Spinal cord (tissue), 10 donors: ENCODE data around the gene DGCR8. TPM values are rescaled to one million over a fixed set of nuclear protein-coding genes. Genes with fewer than 3 reads are reported as not detected.

Experiments
- DNase-seq, 6 donors: peaks; one replicate each; pipeline versions ENCODE4 v3.0.0 to v3.0.0-alpha.2; 2013 to 2015; ENCODE audit warnings: low spot score in 6 of 6, low read depth in 4 of 6
- H3K27ac ChIP-seq: one replicate; pipeline ENCODE4 v1.5.1; 2013; ENCODE audit warnings: low read depth, low read length, control low read depth
- H3K27me3 ChIP-seq: one replicate; pipeline ENCODE4 v1.6.1; 2013; ENCODE audit warnings: low read length; ENCODE audit not compliant: control insufficient read depth, insufficient read depth
- H3K36me3 ChIP-seq: one replicate; pipeline ENCODE4 v1.6.1; 2013; ENCODE audit warnings: low read length; ENCODE audit not compliant: control insufficient read depth, insufficient read depth
- H3K4me1 ChIP-seq: one replicate; pipeline ENCODE4 v1.6.1; 2013; ENCODE audit warnings: low read length; ENCODE audit not compliant: control insufficient read depth, insufficient read depth
- H3K4me3 ChIP-seq: one replicate; pipeline ENCODE4 v1.5.1; 2013; ENCODE audit warnings: low read depth, low read length, control low read depth
- H3K9me3 ChIP-seq: one replicate; pipeline ENCODE4 v1.6.1; 2013; ENCODE audit warnings: low read length; ENCODE audit not compliant: control insufficient read depth, insufficient read depth
- WGBS: methylation state at CpG from one replicate; pipeline ENCODE4 v1.1.5; 2013; ENCODE audit warnings: missing lambda C conversion rate; ENCODE audit not compliant: insufficient coverage; 5-methylcytosine and 5-hydroxymethylcytosine counted together
- polyA plus RNA-seq, 2 donors: library from polyadenylated mRNA; unstranded; fragments of 120-200 nt; gene quantifications; one replicate each; pipeline ENCODE4 v1.2.1, GENCODE V29; 2013; ENCODE audit not compliant: insufficient read length in 2 of 2
- total RNA-seq, 2 donors: library from RNA; depleted of rRNA in 1 of 2; stranded (reverse); fragments of 120-200 nt in 1 of 2; fragments of >200 nt in 1 of 2; gene quantifications; one replicate each; pipeline versions ENCODE4 v1.2.3 to v1.2.4, GENCODE V29; 2013 to 2014
- donor health status: healthy.

Gene DGCR8
- total and polyA plus RNA-seq, 4 donors: 20.7 to 58.7 (median 39.0) TPM

DNA sequence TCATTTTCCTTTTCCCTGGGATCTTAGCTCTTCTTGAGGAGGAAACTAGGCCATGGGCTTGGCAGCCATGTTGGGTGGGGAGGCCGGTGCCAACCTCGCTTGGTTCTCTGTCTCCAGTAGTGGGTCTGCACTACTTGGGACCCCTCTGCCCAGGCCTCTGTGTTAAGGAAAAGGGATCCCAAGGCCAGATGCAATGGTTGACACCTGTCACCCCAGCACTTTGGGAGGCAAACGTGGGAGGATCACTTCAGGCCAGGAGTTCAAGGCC, 49.6 kb downstream of the DGCR8 start:
- no peak overlapping the region for H3K27ac ChIP-seq
- no peaks in the 10 kb centered on the region for H3K27me3 ChIP-seq
- no peaks in the 10 kb centered on the region for H3K9me3 ChIP-seq
- 80% methylated on average over 1 of the region's 3 CpGs for WGBS
- H3K36me3 ChIP-seq: peaks cover 52% of the 10 kb centered on the region
- peaks cover 38% of the 10 kb centered on the region for H3K4me1 ChIP-seq
- DNase-seq: no peak
- H3K4me3 ChIP-seq: no peak overlapping the region

DNA sequence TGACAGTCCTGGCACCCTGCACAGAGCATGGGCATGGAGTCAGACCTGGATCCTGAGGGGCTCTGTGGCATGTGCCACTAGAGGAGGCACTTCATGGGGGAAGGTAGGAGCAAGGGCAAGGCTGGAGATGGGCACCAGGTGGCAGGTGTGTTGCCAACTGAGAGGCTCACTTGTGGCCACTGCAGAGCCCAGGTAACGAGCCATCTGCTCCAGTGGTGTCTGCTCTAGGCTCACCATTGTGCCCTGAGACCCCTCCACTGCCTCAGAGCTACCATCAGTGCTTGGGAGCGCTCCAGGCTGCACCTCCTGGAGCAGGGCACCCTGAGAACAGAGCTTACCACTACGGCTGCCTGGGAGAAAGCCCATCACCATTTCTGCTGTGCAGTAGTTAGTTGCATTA, 50.3 kb downstream of the DGCR8 start:
- Histone ChIP-seq H3K36me3 (peaks cover 48% of the 10 kb centered on the region), H3K4me1 (peaks cover 42% of the 10 kb centered on the region), H3K27ac (peak overlapping the region; percentile 67), H3K4me3 (no peak overlapping the region), H3K9me3 (no peaks in the 10 kb centered on the region), H3K27me3 (no peaks in the 10 kb centered on the region)
- DNase-seq: peak in 2 of 6 donors; percentile 22 to 56
- WGBS: 84% methylated on average over 3 of the region's 3 CpGs

DNA sequence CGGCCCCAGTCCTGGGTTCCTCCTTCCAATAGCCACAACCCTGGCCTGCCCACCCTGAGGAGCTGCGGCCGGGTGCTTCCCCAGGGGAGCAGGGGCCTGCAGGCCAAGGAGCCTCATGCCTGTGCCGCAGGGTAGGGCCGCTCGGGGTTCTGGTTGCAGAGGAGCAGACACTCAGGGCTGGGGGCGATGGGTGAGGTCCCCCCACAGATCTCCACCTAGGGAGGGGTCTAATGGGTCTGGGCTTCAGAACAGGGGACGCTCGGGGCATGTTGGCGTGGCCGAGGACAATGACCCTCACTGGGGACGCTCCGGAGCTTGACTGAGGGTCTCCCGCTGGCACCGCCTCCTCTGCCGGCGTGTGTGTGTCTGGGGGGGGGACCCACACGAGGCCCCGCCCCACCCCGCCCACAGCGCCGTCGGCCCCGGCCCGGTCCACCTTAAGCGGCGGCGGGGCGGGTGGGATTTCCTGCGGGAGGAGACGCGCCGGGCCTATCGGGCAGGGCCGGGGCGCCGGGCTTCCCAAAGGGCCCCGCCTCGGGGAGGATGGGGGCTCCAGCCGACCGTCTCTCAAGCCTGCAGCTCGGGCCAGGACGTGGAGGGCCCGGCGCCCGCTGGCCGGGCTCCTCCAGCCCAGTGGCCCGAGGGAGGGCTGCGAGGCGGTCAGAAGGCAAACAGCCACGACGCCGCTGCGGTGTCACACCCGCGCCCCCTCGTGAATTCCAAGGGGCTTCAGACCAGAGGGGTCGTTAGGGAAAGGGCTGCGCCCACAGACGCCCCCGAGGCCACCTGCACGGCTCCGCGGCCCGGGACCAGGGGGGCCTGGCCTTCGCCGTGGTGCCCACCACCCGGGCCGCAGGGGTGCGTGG, 50.9 kb downstream of the DGCR8 start:
- peak; percentile 43 to 95 (median 76) for DNase-seq
- Histone ChIP-seq H3K27ac (peak overlapping the region; percentile 87), H3K4me3 (peak overlapping the region; percentile 65), H3K4me1 (peaks cover 48% of the 10 kb centered on the region), H3K9me3 (no peaks in the 10 kb centered on the region), H3K27me3 (no peaks in the 10 kb centered on the region), H3K36me3 (peaks cover 48% of the 10 kb centered on the region)
- WGBS: under 1% methylated on average over 64 of the region's 70 CpGs

DNA sequence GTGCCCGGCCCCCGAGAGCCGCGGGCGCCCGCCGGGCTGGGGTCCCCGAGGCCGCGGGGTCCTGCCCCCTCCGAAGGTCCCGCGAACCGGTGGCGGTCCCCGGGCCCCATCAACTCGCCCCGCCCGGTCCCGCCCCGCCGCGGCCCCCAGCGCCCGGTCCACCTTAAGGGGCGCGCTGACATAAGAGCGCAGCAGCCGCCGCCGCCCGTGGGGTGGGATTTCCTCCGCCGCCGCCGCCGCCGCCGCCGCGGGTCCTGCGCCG, 51.5 kb downstream of the DGCR8 start, which contains the start of gene ZDHHC8:
Gene ZDHHC8, plus strand, starts transcription at position 208 of the 262 bp plus-strand sequence. CDS start 144 bp downstream, outside the sequence.
- no peaks in the 10 kb centered on the region for H3K27me3 ChIP-seq
- H3K36me3 ChIP-seq: peaks cover 48% of the 10 kb centered on the region
- H3K4me3 ChIP-seq: peak within 1 kb of the TSS; percentile 65
- peak within 1 kb of the TSS; percentile 87 for H3K27ac ChIP-seq
- peak in 2 of 6 donors; percentile 75 to 76 for DNase-seq
- H3K9me3 ChIP-seq: no peaks in the 10 kb centered on the region
- 0% methylated on average over 43 of the region's 43 CpGs for WGBS
- peaks cover 53% of the 10 kb centered on the region for H3K4me1 ChIP-seq

DNA sequence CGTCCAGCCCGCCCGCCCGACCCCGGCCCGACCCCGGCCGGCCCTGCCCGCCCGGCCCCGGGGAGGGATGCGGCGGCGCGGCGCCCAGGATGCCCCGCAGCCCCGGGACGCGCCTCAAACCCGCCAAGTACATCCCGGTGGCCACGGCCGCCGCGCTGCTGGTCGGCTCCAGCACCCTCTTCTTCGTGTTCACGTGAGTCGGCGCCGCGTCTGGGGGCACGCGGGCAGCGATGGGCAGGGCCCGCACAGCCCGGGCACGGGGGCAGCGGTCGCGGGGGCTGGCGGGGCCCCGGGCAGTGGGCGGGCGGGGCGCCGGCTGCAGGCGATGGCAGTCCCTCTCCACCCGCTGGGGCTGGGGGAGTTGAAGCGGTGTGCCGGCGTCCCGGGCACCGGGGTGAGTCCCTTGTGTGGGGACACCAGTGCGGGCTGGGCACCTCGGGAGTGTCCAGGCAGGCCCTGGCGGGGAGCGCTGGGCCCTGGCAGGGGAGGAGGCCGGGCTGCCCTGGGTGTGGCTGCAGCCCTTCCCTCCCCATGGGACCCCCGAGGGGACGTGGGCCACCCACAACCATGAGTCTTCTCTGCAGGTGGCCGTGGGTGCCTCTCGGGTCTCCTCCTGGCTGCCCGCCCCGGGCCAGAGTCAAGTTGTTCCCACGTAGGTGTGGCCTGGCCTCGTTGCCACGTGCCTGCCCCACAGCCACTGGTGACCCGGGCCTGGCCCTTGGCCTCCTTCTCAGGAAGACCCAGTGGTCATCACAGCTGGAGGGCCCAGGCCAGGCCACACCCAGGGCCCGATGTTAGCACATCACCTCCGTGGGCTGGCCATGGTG, 52.0 kb downstream of the DGCR8 start:
- DNase-seq: peak in 1 of 6 donors; percentile 53
- Histone ChIP-seq H3K27ac (no peak overlapping the region), H3K27me3 (no peaks in the 10 kb centered on the region), H3K4me1 (peaks cover 58% of the 10 kb centered on the region), H3K36me3 (peaks cover 51% of the 10 kb centered on the region), H3K9me3 (no peaks in the 10 kb centered on the region), H3K4me3 (peak overlapping the region; percentile 63)
- under 1% methylated on average over 72 of the region's 72 CpGs for WGBS

DNA sequence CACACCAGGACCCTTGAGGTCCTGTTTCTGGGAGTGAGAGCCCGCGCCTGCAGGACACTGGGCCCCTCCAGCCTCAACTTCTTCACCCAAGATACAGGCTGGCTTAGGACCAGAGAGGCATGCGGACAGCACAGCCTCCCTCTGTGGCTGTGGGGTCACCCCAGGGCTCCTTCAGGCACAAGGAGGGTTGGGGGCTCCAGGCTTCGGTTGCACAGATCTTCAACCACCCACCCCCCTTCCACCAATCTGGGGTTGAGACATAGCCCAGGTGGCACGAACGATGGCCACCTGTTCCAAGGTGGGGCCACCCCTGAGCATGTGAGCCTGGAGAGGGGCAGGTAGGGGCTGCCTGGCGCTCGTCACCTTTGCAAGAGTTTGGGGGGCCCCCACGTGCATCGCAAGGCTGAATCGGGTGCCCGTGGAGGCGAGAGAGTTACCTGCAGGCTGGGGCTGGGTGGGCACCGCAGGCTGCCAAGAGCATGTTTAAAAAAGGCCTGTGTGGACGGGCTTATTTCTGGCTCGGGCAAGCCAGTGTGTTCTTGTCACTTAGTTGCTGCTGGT, 52.7 kb downstream of the DGCR8 start:
- H3K4me3 ChIP-seq: peak overlapping the region; percentile 63
- H3K36me3 ChIP-seq: peaks cover 49% of the 10 kb centered on the region
- 78% methylated on average over 15 of the region's 16 CpGs for WGBS
- no peaks in the 10 kb centered on the region for H3K27me3 ChIP-seq
- peaks cover 65% of the 10 kb centered on the region for H3K4me1 ChIP-seq
- no peak for DNase-seq
- H3K9me3 ChIP-seq: no peaks in the 10 kb centered on the region
- H3K27ac ChIP-seq: no peak overlapping the region

DNA sequence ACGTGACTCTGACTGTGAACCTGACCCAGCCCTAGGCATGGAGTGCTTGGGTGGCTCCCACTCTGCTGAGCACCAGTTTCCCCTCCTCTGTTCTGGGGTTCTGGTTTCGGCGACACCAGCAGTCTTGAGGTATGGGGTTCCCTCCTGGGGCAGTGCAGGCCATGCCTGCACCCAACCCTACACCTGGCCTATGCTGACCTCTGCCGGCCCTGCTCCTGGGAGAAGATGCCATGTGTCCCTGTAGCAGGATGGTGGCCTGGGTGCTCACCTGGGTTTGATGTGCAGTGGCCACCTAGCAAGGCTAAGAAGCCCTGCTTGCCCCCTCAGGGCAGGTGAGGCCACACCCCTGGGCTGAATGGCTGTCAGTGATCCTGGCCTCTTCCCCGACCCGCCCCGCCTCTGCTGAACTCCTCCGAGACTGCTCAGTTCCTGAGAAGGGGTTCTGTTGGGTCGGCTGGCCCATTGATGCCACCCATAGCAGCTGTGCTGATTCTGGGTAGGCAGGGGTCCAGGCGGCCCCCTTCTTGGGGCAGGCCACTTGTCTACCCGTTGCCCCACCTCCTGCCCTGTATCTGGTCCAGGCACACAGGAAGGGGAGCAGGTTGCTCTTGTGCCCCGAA, 54.0 kb downstream of the DGCR8 start:
- H3K4me3 ChIP-seq: no peak overlapping the region
- H3K27me3 ChIP-seq: no peaks in the 10 kb centered on the region
- no peak overlapping the region for H3K27ac ChIP-seq
- H3K9me3 ChIP-seq: no peaks in the 10 kb centered on the region
- DNase-seq: no peak
- peaks cover 51% of the 10 kb centered on the region for H3K36me3 ChIP-seq
- peaks cover 76% of the 10 kb centered on the region for H3K4me1 ChIP-seq
- WGBS: 72% methylated on average over 9 of the region's 12 CpGs

DNA sequence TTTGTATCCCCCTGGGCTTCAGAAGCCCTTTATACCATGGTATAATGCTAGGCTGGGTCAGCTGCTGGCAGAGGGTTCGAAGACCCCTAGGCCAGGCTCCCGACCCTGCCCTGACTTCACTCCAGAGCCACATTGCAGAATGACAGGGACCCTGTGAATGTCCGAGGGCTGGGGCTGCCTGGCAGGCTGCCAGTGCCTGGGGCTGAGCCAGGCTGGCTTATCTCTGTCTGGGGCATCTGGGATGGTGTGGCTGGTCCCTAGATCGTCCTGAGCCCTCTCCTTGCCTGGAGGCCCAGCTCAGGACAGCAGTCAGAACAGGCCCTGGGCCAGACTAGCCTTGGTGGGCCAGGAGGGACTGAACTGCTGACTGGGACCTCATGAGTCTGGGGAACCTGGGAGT, 55.2 kb downstream of the DGCR8 start:
- Histone ChIP-seq H3K4me1 (peaks cover 69% of the 10 kb centered on the region), H3K36me3 (peaks cover 64% of the 10 kb centered on the region), H3K9me3 (no peaks in the 10 kb centered on the region), H3K27ac (no peak overlapping the region), H3K27me3 (no peaks in the 10 kb centered on the region), H3K4me3 (no peak overlapping the region)
- DNase-seq: no peak
- 47% methylated on average over 4 of the region's 4 CpGs for WGBS

DNA sequence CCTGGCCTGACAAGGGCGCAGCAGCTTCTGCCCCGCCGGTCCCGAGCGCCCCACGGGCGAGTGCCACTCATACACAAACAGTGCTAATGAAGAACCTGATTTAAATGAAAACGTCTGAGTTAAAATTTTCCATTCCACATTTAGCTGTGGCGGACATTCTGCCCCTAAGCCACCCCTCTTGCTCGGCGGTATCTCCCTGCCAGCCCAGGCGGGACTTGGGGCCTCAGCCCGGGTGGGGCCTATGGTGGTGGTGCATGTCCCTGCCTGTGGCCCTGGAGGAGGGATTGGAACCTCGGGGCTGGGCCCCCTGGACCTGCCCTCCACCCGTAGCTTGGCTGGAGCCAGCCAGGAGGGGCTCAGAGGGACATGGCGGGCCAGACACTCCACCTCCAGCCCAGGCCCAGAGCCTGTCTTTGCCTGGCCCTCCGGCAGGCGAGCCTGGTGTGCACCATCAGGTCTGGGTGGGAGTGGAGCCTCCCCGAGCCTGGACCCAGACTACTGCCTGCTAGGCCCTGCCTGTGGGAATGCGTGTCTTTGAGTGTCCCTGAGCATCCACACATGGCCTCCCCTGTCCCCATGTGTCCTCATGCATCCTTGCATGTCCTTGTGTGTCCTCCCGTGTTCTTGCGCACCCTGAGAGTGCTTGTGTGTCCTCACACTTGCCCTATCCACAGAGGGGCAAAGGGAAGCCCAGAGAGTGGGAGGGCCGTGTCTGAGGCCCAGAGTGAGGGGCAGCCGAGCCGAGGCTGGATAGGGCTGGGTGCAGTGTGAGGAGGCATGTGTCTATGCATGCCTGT, 56.0 kb downstream of the DGCR8 start:
- H3K27ac ChIP-seq: no peak overlapping the region
- 88% methylated on average over 12 of the region's 25 CpGs for WGBS
- H3K4me1 ChIP-seq: peaks cover 62% of the 10 kb centered on the region
- no peaks in the 10 kb centered on the region for H3K9me3 ChIP-seq
- no peak overlapping the region for H3K4me3 ChIP-seq
- no peak for DNase-seq
- peaks cover 71% of the 10 kb centered on the region for H3K36me3 ChIP-seq
- no peaks in the 10 kb centered on the region for H3K27me3 ChIP-seq
